GM18499 (cell line): ENCODE results near the gene RERE.
"Not testable (repeated sequence)": the region's sequence is repeated elsewhere in the genome, so short reads cannot be mapped to it uniquely, and the experiment has no call there.

Source experiments
- ATAC-seq: cut with Tn5 transposase; IDR thresholded peaks from one replicate; pipeline ENCODE4 v1.9.1; 2021; ENCODE audit warnings: moderate number of reproducible peaks; ENCODE audit not compliant: insufficient read depth, unreplicated experiment

Gene RERE

GRCh38 chr1:8472668-8473067 lies 344.8 kb downstream of the RERE start:
- no peak for ATAC-seq

- no peak for ATAC-seq
These were observed 346.0 kb downstream of the RERE start for GRCh38 chr1:8471451-8471850.

DNA sequence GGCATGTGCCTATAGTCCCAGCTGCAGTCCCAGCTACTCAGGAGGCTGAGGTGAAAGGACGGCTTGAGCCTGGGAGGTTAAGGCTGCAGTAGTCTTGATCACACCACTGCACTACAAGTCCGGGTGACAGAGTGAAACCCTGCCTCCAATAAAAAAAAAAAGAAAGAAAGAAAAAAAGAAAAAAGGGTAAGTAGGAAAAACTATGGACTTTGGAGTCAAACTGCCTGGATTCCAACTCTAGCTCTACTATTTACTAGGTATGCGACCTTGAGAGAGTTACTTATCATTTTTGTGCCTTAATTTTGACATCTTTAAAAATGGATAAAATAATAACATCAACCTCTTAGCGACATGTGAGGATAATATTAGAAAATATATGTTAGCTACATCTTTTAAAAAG lies 348.7 kb downstream of the RERE start:
- ATAC-seq: no peak

DNA sequence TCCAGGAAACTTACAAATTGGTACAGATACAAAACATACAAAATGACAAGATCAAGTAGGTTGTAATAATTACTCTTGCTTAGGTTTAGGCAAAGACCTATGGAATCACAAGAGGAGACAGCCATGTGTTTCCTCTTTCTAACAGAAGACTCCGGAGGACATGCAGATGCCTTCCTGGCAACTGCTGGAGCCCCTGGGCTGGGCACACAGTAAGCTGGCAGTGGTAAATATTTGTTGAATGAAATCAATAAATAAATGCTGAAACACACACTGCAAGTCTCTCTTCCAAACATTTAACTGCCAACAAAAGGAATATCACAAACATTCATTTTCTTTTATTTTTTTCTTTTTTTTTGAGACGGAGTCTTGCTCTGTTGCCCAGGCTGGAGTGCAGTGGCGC lies 350.1 kb downstream of the RERE start:
- no peak for ATAC-seq

GRCh38 chr1:8465692-8466091 lies 351.7 kb downstream of the RERE start:
- ATAC-seq: no peak

DNA sequence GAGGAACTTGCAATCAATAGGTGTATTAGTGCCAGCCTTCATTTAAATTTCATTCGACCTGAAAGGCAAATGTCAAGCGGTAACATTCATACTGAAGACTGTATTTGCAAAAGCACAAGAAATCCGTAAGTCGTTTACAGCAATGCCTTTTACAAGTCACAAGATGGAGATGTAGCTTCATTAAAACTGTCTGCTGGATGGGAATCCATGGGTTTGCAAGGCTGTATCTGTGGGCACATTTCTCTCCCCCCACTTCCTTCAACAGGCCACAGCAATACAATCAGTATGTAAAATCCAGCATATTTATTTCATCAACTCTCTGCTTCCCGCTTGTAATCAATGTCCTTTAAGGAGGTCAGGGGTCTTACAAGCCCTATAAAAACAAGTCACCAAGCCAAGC lies 352.4 kb downstream of the RERE start:
- ATAC-seq: no peak

- no peak for ATAC-seq
These were observed 353.1 kb downstream of the RERE start for GRCh38 chr1:8464377-8464776.

DNA sequence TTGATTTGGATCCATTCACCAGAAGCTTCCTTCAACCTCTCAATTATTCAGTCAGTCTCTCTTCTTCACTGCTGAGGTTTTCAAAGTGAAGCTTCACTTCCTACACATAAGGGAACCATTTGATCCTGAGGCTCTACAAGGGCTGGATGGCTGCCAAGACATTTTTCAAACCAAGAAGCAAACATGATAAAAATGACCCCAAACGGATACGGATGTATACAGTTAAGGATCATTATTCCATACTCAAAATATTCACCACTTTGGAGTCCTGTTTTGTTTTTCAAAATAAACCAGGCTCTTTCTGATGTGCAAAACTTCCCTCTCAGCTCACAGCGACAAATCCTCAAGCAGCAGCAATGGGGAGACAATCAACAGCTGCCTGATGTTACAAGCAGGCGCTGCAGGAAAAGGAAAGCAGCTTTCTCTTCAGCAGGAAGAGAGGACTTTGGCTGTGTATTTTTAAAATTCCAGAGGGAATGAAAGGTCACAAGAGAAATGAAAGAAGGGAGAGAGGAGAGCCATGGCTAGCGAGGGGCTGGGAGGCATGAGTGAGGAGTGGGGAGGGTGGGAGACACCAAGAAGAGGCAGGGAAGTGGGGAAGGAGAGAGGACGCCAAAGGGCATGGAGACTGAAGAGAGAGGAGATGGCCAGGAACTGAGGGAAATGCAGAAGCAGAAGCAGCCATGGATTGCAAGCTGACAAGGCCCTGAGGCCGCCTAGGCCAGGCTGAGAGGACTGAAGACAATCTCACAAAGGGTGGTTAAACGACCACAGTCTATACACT lies 354.1 kb downstream of the RERE start:
- no peak for ATAC-seq

DNA sequence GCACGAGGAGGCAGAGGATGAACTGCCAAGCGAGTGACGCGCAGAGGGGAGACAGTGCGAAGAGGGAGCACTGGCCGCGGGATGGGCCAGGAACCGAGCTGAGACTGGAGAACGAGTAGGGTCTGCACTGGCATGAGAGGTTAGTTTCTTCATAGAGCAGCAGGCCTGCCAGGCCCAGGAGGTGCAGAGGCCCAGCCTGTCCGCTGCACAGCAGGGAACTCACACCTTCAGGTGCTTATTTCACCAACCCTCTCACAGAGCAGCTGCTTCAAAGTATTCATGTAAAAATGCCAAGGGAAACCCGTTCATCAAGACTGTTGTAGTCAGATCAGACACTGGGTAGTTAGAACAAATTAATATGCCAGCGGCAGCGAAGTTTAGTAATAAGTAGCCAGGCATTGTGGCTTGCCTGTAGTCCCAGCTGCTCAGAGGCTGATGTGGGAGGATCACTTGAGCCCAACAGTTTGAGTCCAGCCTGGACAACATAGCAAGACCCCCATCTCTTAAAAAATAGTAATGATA lies 355.0 kb downstream of the RERE start:
- ATAC-seq: no peak

GRCh38 chr1:8461351-8462110 lies 355.9 kb downstream of the RERE start:
- ATAC-seq: no peak

DNA sequence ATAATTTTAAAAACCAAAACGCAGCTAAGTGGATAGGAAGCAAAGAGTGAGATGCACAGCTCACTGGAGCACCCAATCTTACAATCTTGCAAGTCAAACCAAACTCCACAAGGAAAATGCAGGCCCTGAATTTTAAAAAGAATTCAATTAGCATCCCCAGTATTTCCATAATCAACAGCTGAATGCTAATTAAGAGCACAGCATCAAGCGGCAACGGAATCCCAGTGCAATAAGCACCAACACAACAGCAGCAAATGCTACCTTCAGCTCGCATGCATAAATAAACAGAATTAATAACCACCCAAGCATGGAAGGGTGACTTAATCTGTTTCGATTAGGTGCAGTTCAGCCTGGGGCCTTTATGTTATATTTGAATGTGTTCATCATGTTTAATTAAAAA lies 356.7 kb downstream of the RERE start:
- no peak for ATAC-seq

GRCh38 chr1:8460132-8460544 lies 357.3 kb downstream of the RERE start:
- ATAC-seq: no peak

- ATAC-seq: no peak
These were observed 358.8 kb downstream of the RERE start for GRCh38 chr1:8458607-8459006.

- ATAC-seq: no peak
These were observed 359.6 kb downstream of the RERE start for GRCh38 chr1:8457760-8458381.

- no peak for ATAC-seq
These were observed 360.4 kb downstream of the RERE start for GRCh38 chr1:8456991-8457390.

DNA sequence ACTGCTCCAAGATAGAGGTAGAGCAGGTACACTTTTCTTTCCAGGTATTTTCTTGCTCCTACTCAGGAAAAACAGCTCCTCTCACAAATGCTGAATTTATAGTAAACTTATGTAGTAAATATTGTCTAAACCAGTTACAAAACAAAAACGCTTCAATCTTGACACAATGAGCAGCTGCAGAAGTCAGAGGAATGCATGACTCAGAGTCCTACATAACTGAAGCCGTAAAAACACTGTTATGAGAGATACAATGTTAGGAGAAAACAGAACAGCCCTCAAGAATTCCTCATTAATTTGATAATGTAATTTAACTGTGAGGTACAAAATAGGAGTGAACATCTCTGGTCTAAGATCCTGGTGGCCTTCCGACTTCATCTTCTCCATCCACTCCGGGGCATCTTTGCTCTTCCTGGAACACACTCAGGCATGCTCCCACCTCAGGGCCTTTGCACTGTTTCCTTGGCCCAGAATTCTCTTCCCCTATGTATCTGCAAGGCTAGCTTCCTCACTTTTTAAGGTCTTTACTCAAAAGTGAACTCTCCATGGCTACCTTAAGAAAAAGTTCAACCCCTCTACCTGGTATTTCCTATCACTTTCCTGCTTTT lies 361.0 kb downstream of the RERE start:
- ATAC-seq: no peak

DNA sequence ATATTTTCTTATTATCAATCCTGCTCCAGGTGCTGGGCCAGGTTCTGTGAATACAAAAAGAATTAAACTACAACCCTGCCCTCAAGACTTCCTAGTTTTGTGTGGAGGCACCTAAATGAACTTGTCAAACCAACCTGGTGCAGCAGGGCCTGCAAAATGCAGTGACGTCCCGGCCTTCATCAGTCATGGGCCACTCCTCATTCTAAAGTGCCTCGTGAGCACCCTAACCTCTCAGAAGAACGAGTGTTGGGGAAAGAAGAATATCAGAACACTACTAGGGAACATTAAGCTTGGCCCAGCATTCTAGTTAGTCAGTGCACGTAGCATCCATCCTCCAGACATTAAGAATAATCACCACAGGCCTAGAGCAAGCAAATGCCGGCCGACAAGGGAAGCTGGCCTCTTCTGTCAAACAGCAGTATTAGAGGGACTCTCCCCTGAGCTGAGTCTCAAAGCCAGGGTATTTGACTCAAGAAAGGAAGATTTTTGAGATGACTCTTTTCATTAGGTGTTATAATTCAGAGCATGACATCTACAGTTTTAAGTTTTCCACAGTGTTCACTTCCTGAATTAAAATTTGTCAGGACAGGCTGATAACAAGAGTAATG lies 361.6 kb downstream of the RERE start:
- ATAC-seq: no peak

DNA sequence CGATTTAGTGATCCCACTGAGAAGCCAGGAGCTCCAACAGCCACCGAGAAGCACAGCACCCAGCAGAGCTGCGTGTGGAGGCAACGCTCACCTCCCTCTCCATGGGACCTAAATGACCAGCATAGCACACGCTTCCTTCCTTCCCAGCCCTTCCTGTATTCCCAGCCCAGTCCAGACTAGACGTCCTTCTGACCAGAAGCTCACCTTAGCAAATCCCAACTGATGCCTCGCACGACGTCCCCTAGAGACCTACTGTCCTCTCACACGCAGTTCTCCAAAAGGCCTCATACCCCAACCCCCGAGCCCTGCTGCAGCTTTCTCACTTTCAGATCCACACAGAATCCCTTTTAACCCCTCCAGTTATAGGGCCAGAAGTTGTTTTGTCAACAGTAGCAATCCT lies 367.1 kb downstream of the RERE start:
- ATAC-seq: no peak

- no peak for ATAC-seq
These were observed 368.4 kb downstream of the RERE start for GRCh38 chr1:8448911-8449661.

DNA sequence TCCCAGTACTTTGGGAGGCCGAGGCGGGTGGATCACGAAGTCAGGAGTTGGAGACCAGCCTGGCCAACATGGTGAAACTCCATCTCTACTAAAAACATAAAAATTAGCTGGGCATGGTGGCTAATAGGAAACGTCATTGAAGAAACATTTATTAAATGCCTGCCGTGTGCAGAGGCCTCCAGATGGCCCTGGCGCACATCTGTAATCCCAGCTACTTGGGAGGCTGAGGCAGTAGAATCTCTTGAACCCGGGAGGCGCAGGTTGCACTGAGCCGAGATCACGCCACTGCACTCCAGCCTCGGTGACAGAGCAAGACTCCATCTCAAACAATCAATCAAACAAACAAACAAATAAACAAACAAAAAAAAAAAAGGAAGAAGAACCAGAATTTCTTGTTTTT lies 368.9 kb downstream of the RERE start:
- ATAC-seq: not testable (repeated sequence)
